HG03378 (cell line): ENCODE results near the gene CELSR2.
"Not testable (repeated sequence)": the region's sequence is repeated elsewhere in the genome, so short reads cannot be mapped to it uniquely, and the experiment has no call there.

Experiments
- ATAC-seq: cut with Tn5 transposase; IDR thresholded peaks from one replicate; pipeline ENCODE4 v1.9.1; 2021; ENCODE audit warnings: mild to moderate bottlenecking, moderate library complexity; ENCODE audit not compliant: unreplicated experiment

The CELSR2 gene

DNA sequence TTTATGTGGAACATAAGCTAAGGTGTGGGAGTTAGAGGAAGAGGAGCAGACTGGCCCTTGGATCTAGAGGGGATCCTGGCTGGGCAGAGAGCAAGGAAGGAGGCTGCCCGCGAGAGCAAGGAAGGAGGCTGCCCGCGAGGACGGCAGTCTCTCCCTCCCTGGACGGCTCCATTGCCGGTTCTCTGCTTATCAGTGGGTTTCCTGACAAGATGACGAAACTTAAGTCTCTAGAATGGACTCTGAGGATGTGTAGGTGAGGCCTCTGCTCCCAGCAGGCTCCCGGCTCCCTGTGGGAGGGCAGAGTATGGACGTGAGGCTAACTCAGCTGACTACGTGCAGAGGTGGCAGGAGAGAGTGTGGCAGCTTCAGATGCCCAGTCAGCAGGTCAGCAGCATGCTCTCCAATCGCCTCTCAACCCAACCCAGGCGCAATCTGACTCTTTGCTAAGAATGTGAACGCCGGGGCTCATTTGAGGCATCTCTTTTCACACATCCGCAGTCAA is 51.4 kb downstream of the CELSR2 start:
- ATAC-seq: no peak

DNA sequence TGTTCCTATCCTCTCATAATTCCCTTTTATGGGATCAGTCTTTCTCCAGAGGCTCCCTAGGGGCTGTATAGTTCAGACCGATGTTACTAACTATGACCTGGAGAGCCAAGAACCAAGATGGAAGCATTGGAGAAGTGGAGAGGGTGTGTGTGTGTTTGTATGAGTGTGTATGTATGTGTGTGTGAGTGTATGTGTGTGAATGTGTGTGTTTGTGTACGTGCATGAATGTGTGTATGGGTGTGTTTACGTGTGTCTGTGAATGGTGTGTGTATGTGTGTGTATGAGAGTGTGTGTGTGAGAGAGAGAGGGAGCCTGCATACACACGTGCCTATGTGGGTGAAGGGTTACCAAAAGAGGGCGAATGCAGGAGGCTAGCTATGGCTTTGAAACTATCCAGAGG is 52.5 kb downstream of the CELSR2 start:
- no peak for ATAC-seq

DNA sequence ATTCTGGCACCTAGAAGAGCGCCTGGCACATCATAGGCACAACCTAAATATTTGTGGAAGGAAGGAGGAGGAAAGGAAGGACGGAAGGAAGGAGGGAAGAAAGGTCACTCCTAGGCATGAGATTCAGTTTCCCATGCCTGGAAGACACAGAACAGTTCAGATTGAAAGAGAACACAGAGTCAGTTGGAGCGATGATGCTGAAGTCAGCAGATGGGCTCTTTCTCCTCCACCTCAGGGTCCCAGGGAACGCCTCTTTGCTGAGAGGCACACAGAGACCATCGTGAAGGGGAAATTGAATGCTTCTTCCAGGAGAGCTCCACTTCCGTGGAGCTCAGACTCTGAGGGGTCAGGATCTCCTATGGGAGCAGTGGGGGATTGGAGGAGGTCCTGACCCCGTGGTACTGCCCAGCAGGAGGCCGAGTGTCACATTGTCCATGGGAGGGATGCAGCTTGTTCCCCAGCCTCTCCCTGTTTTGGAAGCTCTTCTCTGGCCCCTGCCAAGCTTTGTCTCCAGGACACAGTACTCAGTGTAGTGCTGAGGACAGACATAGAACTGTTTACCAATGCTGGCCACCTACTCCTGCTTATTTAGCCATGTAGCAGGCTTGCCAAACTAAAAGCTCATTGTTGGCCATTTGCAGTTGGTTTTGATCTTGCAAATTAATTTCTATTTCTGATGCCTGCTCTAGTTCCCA is 55.0 kb downstream of the CELSR2 start:
- ATAC-seq: no peak

DNA sequence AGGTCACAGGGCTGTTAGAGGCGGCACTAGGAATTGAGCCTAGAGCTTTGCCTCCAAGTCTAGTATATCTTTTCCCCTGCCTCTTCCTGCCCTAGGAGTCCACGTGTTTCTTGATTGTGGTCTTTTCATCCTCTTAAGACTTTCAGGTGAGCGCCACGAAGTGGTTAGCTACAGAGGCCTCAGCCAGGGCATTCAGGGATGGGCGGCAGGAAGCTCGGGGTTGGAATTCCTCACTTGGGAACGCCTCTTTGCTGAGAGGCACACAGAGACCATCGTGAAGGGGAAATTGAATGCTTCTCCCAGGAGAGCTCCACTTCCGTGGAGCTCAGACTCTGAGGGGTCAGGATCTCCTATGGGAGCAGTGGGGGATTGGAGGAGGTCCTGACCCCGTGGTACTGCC is 56.7 kb downstream of the CELSR2 start:
- ATAC-seq: not testable (repeated sequence)

DNA sequence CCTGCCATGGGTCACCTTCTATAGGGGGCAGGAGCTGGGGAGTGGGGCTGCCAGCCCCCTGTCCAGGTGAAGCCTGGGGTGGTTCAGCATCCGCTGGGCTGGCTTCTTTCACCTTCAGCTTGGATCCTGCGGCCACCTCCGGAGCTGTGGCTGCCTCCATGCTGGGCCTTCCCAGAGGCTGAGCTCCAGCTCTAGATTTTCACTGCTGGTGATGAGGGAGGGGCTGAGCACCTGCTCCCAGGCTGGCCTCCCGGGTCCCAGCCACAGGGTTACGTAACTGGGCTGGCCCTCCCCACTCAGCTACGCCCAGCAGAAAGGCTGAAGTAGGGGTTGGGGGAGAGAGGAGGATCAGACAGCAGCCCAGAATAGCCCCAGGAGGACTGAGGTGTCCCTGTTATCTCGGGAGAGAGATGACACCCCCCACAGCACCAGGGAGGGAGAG is 57.5 kb downstream of the CELSR2 start, which contains the start of gene MYBPHL:
Gene MYBPHL (minus strand): TSS at position 180 of the 442 bp plus-strand sequence. CDS start 20 bp downstream, at position 160.
- ATAC-seq: no peak

DNA sequence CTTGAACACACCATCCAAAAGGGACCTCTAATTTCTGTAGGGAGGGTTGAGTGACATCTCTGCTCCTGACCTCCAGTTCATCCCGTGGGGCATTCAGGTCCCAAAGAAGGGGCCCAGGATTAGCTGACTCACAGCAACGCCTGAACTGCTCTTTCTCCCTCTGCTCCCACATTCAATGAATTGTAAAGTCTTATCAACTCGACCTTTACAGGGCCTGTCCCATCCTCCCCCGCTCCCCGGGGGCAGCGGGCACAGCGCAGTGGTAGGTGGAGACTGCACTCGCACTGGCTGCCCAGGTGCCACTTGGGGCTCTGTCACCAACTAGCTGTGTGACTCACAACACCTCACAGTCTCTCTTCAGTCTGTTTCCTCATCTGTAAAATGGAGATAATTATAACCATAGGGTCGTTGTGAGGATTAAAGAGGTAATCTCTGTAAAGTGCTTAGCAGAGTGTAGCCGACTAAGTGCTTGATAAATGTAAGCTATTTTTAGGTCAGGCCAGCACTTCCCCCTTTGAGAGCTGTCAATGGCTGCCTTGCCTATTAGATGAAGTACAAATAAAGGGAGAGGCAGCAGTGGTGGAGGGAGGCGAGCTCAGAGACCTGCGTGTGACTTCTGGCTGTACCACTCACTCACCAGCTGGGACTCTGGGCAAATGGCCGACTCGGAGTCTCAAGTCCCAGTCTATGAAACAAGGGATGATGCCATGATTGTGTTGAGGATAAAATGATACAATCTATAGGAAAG is 58.1 kb downstream of the CELSR2 start:
- no peak for ATAC-seq

DNA sequence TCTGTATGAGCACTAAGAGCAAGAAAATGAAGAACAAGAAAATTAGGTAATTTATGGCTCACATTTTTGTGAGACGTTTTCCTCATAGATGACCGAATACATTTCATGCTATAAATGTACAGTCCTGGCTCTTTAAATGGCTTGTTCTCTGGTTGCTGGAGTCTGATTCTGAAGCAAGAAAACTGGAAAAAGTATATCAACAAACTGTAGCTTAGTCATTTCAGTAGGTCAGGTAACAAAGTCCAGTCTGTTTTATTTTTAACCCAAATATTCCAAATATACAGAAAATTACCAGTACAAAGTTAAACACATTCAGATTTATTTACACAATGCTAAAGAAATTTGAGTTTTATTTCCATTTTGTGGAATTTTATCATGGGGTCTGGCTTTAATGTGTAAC is 60.0 kb downstream of the CELSR2 start:
- no peak for ATAC-seq

DNA sequence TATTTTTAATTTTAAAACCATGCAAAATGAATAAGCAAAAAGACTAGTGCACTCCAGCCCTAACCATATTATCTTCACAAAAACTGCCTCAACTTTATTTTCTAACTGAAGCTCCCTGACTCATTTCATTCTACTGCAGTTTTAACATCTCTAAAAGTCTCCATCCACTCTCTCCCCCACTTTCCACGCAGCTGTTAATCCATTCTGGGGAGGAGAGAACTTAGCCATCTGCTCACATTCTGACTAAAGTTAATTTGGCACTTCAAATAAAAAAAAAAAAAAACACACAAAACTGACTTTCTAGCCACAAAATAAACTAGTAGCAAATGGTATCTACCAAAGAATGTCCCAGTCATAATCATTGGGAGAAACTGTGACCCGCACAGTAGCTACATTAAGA is 62.9 kb downstream of the CELSR2 start:
- ATAC-seq: no peak

DNA sequence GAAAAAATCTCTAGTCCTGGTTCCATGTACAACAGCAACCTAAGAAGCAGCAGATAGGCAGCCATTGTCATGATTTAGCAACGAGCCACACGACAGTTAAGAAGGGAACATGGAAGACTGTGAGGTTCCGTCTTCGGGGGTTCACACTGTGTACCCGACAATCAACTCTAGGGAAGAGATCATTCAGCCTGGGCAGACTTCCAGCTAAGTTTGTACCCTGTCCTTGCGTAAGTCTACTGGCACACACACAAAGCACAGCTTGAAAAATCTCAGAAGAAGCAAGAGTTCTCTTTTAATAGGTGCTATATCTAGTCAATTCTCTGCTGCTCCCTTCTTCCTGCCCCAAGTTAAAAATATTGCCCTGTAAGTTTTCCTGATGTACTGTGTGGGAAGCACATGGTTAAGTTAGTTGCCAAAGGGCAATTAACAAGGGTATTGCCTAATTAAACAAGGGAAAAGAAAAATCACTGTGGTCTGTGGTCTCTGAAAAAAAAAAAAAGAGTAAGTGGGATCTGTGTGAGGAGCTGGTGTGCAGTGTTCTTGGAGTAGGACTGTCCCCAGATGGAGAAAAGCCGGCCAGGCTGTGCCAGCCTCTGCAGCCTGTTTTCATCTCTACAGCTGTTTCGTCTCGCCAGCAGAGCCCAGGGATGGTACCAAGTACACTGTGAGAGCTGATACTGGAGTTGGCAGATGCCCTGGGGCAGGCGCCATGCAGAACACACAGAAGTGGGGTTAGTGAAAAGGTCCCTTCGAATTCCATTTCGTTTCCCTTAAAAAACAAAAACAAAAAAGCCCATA is 63.8 kb downstream of the CELSR2 start:
- no peak for ATAC-seq

DNA sequence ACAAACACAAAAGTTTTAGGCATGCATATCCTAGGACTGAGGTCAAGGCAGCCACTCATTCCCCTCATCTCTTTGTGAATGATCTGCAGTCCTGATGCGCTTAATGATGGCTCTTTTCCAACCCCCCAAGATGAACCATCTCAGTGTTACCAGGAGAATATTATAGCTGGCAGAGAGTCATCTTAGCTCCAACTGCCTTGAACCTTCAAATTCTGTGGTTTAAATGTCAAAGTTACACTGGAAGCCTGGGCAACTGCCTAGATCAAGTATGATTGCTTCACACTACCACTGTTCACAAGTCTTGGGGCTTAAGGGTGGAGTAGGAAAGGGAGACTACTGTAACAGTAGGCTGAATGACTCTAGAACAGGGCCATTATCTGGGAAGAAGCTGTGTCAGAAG is 65.5 kb downstream of the CELSR2 start:
- no peak for ATAC-seq

DNA sequence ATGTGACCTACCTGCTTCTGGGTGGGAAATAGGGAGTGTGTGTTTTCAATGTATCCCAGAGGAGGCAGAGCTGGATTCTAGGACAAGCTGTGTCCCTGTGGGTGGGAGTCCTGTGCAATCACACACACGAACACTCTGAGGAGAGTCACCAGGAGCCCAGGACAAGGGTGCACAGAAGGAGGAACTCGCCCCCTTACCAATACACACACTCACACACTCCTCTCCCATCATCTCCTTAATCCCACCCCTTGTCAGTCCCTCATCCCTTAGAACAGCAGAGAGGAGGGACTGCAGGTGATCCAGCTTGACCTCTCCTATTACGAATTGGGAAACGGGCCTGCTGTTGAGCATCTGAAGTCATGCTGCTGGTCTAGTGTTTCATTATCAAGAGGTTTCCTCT is 65.9 kb downstream of the CELSR2 start:
- ATAC-seq: no peak

DNA sequence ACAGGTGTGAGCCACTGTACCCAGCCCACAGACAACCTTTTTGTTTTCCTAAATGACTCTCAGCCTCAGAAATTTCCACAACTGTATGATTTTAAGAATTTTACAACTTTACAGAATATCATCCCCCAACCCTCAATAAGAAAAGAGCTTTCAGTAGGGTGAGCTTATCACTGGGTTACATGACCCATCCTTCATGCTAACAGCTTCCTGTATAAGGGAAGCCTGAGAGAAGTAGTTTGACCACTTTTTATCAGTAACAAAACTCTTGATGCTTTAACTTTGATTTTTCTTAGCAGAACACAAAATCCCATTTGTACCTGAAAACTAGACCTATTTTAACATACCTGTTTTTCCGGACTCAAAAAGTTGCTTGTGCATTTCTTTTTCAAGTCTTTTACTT is 67.2 kb downstream of the CELSR2 start:
- no peak for ATAC-seq

DNA sequence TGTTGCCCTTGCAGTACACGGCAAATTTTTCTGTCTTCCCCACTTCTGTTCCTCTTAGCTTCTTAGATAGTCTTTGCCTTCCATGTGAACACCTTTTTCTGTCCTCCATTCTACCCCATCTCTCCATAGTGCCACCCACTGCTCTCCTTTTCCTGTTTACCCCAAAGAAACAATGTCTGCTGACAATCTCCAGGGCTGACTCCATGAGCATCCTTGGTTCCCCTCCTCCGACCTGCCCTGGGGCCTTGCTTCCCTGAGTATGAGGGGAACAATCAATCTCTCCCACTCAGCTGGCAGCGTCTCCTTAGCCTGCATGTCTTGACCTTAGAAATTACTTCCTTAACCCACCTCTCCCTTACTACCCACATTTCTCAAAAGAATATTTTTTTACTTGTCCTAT is 69.8 kb downstream of the CELSR2 start:
- ATAC-seq: no peak

DNA sequence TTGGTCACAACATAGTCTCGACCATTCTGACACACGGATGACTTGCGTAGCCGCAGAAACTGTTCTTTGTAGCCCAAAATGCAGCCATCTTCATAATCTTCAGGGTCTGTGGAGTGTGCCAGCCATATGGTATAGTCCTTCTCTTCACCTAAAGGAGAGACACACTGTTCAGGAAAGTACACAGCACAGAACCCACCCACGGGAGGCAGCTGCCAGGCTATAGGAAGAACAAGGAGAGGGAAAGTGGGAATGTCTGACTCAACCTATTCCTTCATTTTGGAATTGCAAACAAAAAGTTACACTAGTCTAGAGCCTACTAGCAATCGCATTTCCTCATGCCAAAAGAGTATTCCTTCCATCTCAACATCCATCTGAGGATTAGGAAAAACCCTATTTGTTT is 73.6 kb downstream of the CELSR2 start:
- no peak for ATAC-seq
